GM19240 (cell line): Measurements from ENCODE around the gene CYP24A1.

Experiments
- DNase-seq: peaks from one replicate; pipeline ENCODE4 v3.0.0; 2011; ENCODE audit warnings: low spot score; ENCODE audit not compliant: insufficient read length

The CYP24A1 gene

DNA sequence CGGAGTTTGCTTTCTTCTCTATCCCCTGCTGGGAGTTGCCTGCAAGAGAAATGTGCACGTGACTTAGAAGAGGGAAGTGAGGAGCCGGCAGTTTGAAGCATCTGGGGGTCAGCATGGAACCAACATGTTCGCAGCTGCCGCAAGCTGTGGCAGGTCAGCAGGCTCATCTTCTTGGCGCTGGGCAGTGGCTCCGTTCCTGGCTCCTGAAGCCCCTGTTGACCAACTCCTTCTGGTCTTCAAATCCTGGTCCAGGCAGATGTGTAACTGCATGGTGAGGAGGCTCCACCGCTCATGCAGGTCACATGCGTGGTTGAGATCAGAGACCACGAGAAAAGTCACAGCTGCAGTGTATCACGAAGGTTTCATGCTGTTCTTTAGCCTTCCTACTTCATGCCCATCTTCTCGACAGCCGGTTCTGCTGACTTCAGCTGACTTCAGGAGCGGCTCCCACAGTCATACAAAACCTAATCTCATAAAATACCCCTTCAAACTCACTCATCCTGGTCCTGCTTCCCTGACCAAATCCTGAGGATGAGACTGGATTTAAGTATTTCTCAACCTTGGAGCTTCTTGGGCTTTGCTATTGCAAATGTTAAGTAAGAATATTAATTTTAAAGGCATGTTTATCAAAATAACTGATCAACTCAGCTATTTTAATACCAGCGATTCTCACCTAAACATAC, 58.5 kb downstream of the CYP24A1 start:
- no peak for DNase-seq

DNA sequence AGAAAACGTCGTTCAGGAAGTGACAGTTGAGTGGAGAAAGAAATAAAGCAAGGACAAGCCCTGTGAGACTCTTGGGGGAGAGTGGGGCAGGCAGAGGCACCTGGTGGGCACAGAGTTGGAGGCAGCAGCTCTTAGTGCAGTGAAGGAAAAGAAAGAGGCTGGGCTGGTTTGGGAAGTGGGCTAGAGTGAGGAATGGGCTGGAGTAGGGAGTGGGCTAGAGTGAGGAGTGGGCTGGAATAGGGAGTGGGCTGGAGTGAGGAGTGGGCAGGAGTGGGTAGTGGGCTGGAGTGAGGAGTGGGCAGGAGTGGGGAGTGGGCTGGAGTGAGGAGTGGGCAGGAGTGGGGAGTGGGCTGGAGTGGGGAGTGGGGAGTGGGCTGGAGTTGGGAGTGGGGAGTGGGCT, 59.7 kb downstream of the CYP24A1 start:
- DNase-seq: no peak

DNA sequence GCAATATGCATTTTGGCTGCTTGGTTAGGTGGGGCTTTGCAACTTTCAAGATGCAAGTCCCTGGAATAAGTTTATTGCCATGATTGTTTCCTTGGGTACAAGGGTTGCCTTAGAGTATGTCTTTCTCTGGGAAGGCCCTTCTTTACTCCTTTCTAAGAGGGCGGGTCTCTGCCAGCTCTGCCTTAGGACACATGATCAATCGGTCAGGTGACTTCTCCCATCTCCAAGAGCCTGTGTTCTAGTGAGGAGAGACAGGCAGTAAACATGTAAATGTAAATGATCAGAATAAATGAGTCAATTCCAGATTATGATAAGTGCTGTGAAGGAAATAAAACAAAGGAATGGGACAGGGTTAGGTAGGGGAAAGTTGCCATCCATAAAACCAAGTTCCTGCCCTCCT, 60.2 kb downstream of the CYP24A1 start:
- DNase-seq: no peak

DNA sequence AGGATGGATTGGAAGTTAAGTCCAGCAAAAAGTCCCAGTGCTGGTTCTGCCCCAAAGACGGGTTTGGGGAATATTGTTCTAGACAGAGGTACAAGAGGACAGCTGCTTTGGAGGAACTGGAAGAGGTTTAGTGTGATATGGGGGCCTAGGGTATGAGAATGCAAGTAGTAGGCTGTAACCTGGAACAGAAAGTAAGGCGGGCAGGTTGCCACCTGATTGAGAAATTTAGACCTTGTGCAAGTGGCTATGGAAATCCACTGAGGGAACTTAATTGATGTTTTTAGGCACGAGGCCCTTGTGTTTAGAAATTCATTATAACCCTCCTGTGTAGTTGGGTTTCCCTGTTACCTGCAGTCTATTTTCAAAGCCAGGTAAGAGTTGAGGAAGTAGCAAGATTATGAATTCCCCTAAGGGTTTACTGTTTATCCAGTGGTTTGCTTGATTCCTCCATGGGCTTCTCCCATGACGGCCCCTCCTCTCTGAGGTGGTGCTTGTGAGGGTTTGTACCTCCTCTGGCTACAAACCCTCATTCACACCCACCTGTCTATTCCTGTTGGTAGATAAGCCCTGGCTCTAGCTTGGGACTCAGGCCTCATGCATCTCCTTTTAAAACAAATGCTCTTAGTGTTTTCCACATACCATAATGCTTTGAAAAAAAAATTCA, 61.4 kb downstream of the CYP24A1 start:
- DNase-seq: no peak

DNA sequence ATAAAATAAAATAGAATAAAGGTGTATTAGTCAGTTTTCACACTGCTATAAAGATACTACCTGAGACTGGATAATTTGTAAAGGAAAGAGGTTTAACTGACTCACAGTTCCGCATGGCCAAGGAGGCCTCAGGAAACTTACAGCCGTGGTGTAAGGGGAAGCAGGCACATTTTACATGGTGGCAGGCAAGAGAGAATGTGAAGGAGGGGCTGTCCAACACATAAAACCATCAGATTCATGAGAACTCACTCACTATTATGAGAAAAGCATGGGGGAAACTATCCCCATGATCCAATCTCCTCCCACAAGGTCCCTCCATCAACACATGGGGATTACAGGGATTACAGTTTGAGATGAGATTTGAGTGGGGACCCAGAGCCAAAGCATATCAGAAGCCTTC, 62.3 kb downstream of the CYP24A1 start:
- DNase-seq: no peak

DNA sequence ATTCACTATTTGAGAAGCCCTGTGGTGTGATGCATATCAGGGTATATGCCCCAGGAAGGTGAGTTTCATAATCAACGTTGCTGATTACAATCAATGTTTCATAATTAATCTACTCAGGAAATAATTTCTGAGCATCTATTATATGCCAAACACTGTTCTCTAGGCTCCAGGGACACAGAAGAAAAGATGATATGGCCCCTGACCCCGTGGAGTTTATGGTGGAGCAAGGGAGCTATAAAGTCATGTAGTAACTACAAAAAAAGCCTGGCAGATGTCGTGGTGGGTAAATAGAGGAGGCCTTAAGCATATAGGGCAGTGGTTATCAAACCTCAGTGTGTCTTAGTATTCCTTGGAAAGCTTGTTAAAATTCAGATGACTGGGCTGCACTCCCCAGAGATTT, 63.3 kb downstream of the CYP24A1 start:
- no peak for DNase-seq

DNA sequence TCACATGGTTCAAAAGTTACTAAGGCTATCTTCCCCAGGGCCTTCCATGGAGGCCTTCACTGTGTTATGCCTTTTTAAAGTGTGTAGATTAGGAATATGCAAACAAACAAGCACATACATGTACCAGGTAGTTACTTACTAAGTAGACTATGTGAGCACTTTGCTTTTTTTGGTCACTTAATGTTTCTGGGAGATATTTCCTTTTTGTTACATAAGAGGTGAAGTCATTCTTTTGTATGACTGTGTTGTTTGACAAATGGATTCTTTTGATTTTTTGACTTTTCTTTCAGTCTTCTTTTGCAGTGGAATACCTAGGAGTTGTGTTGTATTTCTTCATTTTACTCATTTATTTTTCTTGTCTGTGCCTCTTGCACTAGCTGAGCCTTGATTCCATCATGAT, 63.7 kb downstream of the CYP24A1 start:
- no peak for DNase-seq

DNA sequence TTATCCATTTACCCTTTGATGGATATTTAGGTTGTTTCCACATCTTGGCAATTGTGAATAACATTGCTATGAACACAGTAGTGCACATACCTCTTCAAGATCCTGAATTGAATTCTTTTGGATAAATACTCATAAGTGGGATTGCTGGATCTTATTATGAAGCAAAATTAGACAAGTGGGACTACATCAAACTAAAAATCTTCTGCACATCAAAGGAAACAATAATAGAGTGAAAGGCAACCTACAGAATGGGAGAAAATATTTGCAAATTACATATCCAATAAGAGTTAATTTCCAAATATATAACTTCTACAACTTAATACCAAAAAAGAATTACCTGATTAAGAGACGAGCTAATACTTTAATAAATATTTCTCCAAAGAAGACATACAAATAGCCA, 65.0 kb downstream of the CYP24A1 start:
- DNase-seq: no peak

DNA sequence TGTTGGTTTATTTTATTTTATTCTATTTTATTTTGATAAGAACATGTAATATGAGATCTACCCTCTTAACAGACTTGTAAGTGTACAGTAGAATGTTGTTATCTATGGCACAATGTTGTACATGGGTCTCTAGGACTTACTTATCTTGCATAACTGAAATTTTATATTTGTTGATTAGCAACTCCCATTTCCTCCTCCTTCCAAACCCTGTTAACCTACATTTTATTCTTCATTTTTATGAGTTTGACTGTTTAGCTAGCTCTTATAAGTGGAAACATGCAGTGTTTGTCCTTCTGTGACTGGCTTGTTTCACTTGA, 65.5 kb downstream of the CYP24A1 start:
- no peak for DNase-seq

DNA sequence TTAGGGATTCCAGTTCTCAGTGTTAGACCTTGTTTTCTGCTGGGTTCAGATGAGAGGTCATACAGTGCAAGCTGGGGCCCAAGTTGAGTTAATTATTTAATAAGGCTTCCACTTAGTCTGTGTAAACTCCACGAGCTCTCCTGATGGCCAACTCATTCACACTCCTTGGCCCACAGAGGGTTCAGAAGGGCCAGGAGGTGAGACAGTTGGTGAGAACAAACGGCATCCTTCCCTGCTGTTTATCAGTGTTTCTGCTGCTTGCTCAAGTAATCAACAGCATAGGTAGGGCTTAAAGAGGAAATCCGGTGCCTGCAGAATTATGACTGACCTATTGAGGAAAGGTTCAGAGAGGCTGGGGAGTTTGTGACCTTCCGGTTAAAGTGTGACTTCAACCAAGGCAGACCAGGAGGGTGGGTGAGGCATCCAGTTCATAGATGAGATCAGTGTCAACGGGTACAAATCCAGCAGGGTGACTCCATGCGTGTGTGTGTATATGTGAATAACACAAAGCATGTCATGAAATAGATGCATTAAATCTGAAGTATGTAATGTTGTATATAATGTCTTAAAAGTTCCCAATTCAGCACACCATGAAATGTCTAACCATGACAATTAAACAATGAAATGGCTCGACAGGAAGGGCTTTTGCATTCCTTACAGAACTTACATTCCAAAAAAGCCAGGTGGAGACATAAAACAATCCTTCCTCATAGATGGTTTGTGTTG, 66.0 kb downstream of the CYP24A1 start:
- DNase-seq: no peak

DNA sequence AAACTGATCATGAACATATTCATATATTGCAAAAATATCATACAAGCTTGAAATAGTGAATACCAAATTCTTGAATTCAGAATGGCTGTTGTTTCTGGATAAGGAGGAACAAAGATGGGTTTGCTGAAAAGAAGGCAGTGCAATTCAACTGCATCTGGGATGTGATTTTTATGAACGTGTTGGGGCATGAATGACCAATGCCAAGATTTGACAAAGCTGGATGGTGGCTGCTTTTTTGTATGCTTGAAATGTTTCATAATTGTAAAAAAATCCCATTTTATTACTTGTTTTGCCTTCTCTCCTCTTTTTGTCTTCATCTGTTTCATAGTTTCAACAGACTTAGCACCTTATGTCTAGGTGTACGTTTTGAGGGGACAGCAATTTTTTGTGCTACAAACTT, 66.6 kb downstream of the CYP24A1 start:
- DNase-seq: no peak

DNA sequence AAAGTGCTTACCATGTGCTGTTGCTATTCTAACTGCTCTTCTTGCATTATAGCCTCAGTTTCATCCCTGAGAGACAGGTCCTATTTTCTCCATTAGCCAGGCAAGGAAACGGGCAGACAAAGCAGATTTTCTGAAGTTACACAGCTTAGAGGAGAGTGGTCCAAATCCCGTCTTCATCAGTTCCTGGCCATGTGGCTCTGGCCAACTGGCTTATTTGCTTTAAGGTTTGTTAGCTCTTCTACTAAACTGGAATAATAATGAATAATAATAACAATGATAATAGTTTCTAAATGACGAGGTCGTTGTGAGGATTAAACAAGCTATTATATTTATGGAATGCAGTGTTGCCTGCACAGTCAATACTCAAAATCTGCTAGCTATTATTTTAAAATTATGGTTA, 67.6 kb downstream of the CYP24A1 start:
- DNase-seq: no peak

DNA sequence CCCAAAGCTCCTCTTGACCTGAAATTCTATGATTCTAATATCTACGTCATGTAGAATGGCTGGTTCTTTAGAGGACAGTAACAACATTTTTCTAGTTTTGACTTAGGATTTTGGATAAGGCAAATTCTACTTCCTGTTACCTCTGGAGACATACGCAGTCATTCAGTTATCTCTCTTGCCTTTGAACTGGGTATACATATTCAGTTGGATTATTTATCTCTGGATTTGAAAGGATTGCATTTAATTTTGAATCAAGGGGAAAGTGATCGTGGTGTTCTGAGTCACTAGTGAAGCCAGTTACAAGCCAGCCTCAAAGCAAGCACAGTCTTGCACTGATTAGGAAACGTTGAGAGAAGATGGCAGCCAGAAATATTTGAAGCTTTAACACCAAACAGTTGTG, 68.1 kb downstream of the CYP24A1 start:
- no peak for DNase-seq

DNA sequence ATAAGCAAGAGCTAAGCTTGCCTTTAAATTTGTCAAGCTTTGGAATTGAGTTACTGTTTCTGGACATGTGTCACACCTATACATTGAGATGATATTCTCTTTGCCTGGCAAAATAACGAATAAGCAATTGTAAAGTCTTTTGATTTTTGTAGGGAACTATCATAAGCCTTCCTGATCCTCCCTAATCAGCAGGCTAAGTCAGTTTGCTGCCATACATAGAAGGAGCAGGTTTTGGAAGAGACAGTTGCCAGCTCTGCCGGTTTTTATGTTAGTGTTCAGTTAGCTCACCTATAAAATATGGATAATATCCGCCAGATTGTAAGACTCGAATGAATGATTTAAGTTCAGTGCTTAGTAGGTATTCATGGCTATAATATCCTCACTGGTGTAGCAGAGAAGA, 69.0 kb downstream of the CYP24A1 start:
- DNase-seq: no peak

DNA sequence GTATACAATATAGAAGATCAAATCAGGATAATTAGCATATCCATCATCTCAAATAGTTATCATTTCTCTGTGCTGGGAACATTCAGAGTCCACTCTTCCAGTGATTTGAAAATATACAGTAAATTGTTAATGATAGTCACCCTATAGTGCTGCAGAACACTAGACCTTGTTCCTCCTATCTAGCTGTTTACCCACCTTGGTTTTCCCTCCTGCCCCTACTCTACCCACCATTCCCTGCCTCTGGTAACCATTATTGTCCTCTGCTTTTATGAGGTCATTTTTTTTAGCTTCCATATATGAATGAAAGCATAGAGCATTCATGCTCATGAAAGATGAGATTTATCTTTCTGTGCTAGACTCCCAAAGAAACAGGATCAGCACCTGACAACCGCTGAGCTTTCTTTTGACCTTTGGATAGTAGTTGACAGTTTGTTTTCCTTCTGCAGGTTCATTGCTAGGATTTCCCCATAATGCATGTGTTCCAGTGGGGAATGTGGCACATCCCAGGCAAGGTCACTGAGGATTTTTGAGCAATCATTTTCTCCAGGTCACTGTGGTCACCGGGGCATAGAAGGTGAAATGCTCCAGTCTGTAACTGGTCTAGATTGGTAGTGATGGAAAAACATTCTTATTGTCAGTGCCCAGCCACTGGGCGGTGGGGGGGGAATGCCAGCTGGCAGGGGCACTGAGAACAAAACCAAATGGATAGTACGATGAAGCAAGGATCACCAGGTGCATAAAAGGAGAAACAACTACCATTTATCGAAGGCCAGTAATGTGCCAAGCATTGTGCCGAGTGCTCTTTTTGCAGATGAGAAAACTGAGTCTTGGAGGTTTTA, 69.8 kb downstream of the CYP24A1 start:
- DNase-seq: no peak
